ENCODE measurements around the gene HDAC7.

GRCh38 chr12:47762850-47763465 lies 56.7 kb downstream of the HDAC7 start:
- TF ChIP-seq, protein P1, sequence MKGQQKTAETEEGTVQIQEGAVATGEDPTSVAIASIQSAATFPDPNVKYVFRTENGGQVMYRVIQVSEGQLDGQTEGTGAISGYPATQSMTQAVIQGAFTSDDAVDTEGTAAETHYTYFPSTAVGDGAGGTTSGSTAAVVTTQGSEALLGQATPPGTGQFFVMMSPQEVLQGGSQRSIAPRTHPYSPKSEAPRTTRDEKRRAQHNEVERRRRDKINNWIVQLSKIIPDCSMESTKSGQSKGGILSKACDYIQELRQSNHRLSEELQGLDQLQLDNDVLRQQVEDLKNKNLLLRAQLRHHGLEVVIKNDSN (IDR thresholded peaks at IDR 0.05) = no peak
- no peak for TF ChIP-seq EP300 (IDR thresholded peaks at IDR 0.05; ENCODE audit: borderline replicate concordance)
